NCI-H1092 (cell line): ENCODE results near the gene GPC6.
"Not testable (repeated sequence)": the region's sequence is repeated elsewhere in the genome, so short reads cannot be mapped to it uniquely, and the experiment has no call there.

Experiments used
- DNase-seq: peaks from one replicate; lab custom pipeline; 2025; lab: John Stamatoyannopoulos, UW

Gene GPC6

DNA sequence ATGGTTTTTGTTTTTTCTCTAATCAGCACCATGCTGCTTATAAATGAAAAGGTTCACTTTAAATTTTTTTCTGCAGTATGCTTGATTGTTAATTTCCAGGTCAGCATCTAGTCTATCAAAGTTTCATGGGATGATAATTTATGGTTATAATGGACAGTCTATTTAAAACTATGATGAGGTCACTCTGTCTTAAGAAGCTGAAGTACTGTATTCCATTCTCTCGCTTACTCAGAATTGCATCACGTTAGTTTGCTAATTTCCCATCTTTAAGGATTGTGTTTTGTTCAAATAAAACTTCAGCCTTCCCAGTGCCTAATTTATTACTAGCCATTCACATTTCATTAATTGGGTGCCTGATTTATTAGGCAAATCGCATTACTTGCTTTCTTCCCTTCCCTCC is 94.3 kb downstream of the GPC6 start:
- DNase-seq, result no peak

DNA sequence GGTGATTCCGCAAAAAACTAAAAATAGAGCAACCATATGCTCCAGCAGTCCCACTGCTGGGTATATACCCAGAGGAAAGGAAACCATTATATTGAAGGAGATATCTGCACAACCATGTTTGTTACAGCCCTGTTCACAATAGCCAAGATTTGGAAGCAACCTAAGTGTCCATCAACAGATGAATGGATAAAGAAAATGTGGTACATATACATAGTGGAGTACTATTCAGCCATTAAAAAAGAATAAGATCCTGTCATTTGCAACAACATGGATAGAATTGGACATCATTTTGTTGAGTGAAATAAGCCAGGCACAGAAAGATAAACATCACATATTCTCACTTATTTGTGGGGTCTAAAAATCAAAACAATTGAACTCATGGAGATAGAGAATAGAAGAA is 97.3 kb downstream of the GPC6 start:
- not testable (repeated sequence) for DNase-seq

DNA sequence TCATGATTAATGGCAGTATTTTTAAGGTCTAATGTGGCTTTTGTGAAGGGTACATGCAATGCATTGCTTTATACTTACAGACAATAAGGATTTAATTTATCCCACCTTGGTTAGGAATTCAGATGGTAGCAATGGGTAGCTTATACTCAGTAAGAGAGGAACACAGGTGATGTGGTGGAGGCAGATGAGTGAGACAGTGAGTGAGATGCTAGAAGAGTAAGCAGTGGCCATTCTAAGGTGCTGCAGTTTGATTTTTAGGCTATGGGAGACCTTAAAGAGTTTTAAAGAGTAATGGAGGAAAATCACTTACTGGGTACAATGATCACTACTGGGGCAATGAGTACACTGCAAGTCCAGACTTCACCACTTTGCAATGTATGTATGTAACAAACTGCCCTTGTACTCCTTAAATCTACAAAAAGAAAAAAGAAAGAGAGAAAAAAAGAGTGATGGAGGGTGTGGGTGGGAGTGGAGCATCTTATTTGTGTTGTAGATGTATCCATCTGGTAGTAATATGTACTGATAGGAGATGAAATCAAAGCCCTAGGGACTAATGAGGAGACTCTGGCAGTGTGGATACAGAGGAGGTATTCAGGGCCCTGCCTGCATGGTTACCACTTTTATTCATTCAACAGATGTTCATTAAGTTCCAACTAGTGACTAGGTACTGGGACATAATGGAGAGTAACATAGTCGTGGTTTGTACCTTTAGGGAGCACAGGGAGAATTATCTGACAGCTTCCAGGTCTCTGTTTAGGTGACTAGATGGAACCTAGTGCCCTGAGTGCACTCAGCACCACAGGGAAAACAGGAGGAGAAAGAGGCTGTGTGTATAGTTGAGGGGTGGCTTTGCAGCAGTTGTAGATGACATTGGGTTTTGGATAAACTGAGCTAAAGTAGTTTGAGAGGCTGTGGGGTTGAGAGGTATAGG is 99.0 kb downstream of the GPC6 start:
- no peak for DNase-seq

DNA sequence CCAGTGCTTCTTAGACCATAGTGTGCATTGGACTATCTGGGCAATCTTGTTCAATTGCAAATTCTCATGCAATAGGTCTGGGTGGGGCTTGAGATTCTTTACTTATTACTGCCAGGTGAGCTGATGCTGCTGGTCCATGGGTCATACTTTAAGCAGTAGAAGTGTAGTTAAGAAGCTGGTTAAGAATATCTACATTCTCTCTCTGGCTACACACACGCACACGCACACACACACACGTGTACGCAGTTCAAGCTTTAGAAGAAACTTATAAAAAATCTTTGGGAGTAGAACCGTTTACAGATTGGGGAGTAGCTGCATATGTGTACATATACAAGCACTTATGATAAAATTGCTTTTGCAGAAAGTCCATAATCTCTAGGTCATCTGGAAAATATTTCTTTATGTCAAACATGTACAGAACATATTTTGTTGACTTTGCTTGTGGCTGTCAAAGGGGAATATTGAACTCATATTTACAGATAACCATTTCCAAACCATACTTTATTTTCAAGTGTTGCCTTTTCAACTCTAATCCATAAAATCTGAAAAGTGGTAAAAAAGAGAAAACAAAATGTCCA is 99.7 kb downstream of the GPC6 start:
- DNase-seq, result no peak

DNA sequence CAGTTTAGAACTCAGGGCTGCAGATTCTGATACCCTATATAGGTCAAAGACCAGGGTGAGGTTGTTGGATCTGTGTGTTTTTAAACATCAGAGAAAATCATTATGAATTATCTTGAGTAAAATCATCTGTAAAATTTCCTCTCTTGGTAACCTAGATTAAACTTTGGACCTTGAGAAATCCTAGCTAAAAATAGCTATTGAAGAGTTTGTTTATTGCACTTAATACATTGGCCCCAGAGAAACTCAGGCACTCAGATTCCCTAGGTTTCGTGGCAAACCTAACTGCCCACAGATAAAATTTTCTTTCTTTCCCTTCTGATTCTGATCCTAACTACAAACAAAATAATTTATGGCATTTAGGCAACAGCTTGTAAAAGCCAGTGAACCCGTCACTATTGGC is 102.3 kb downstream of the GPC6 start:
- DNase-seq, result no peak

DNA sequence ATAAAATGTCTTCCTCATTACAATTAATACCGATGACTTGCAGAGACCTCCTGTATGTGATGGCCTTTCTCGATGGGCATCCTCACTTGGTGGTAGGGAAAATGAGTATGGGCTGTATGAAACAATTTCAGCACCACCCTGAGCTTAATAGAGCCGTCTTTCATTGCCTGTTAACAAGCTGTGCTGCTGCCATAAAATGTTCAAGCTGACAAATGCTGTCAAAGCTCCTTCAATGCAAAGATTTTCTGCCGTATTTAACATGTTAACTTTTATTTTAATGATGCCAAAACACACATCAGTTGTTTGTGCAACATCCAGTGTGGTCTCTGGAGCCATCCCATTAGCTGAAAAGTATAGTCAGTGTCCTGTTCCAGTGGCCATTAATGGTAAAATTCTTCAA is 110.1 kb downstream of the GPC6 start:
- no peak for DNase-seq

DNA sequence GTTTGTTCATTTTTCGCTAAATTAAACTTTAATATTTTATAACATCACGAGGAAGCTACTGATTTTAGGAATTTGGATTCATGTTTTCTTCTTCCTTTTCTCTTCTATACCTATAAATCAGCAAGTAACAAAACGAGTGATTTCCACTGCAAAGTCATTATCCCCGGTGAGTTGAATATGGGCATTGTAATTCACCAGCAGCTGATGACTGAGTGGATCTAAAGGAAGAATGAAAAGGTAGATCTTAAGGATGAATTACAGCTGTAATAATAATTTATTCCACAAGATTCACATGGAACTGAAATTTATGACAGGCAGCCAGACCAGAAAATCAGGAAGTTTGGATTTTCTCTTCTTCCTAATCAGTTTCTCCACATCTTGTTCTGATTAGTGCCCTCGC is 111.4 kb downstream of the GPC6 start:
- DNase-seq, result no peak

DNA sequence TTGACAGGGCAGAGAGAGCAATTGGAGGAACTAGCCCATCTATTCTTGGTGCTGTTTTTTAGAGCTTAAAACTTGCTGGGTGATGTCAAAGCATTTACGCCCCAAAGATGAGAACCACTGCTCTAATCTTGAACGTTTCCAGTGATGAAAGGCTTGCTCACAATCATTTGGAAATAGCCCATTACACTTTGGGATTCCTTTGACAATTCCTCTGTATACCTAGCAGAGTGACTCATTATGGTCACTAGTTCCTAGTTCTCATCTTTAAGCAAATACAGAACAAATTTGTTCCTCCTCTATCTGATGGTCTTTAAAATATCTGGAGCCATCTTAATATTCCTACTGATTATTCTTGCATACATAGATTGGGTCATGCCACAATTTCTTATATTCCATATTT is 112.3 kb downstream of the GPC6 start:
- no peak for DNase-seq

DNA sequence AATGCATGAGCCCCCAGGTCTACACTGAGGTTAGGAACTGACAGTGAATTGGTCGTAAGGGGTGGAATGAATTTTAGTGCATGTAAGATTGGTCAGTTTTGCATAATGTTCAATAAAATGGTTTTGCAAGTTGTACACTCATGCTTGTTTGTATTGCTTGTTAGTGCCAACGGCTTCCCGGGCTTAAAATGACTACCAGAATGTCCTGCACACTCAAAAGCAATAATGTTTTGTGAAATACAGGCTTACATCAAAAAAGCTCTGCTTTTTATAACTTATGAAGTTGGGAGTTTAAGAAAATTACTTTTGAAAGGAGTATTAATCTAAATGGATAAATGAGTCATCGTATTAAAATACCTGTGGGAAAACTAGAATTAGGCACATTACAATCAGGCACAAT is 112.9 kb downstream of the GPC6 start:
- DNase-seq, result no peak

DNA sequence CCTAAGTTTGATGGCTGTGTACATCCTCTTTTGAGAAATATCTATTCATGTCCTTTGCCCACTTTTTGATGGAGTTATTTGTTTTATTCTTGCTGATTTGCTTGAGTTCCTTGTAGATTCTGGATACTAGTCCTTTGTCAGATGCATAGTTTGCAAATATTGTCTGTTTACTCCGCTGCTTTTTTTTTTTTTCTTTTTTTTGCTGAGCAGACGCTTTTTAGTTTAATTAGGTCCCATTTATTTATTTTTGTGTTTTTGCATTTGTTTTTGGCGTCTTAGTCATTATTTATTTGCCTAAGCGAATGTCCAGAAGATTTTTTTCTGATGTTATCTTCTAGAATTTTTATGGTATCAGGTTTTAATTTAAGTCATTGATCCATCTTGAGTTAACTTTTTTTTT is 114.9 kb downstream of the GPC6 start:
- DNase-seq, result no peak

DNA sequence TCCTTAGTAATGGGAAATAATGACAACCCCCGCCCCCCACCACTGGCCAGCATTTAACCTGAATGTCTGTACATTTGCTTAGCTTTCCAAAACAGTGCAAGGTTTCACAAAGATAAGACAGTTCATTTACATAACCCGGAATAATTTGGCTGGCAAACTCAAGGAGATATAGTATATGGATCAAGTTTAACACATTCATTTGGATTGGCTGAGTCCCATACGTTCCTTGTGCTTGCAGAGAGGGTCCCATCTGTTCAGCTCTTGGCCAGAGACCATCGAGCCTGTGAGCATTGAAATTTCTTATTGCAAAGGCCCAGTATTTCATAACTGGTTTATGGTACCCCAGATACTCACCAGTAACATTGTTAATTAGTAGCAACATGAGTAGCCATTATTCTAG is 116.5 kb downstream of the GPC6 start:
- no peak for DNase-seq

DNA sequence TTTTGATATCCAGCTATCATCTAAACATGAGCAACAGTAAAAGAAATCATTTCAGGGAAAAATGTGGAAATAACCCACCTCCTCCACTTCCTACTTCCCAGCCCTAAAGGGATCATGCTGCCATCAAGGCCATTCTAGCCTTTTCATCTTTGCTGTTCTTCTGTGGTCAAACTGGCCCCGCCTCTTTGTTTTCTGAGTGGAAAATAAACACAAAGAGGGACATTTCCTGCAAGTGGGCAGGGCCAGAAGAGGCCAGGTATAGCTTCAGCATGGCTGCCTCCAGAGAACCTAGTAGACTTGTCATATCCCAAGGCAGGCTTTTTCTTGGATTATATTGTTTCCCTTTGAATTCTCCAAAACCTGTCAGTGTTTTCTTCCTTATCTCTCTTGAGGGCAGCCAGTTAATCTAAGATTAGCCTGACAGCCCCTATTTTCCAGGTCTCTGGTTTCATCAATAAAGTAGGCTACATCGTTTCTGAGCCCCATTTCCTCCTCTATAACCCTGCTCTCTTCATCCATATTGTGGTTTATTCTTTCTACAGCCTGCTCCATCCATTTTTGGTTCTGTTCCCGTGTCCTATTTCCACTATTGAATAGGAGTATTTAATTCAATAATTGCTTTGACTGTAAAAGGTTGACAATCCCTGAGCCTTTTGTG is 117.6 kb downstream of the GPC6 start:
- no peak for DNase-seq

DNA sequence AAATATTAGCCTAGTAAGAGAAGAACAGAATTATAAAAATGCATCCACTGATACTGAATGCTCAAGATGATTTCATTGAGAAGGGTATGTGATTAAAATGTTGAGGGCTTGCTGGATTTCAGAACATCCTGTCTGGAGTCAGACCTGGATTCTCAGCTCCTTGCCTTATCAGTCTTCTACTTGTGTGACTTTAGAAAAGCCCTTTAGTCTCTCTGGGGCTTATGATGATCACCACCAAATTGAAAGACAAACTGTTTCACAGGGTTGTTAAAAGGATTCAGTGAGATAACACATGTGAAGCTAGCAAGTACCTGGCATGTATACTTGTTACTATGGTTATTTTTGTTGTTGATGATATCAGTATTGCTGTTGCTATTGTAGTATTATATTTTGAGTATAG is 118.4 kb downstream of the GPC6 start:
- DNase-seq, result no peak

DNA sequence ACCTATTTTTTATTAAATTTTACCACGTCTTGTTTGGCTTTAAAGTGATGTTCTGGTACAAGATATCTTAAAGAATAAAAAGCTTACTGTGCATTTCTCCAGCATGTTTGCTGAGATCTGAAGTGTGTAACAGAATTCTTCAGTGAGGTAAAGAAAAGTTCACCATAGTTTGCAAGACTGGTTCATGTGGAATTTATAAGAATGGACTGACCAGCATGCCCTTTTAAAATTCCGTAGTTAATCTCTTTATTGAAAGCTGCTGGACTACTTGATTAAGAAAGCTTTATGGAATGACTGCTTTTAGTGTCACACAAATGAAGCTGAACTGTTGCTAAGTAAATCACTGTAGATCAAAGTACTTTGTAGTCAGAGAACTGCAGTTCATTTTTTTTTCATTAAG is 119.2 kb downstream of the GPC6 start:
- DNase-seq, result no peak

DNA sequence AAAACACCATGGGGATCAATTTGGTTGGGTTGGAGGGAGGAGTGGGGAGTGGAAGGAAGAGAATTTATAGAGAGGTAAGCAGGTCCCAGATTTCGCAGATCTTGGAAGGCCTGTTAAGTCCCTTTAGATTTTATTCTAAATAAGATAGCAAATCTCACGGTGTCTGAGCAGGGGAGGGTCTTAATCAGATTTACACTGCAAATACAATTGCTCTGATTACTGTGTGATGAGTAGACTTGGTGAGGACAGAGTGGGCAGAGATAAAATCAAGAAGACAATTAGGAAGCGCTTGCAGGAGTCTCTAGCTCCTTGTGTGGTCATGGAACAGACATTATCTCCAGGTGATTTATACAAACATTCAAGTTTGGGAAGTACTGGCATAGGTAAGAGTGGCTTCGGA is 126.0 kb downstream of the GPC6 start:
- DNase-seq, result no peak

DNA sequence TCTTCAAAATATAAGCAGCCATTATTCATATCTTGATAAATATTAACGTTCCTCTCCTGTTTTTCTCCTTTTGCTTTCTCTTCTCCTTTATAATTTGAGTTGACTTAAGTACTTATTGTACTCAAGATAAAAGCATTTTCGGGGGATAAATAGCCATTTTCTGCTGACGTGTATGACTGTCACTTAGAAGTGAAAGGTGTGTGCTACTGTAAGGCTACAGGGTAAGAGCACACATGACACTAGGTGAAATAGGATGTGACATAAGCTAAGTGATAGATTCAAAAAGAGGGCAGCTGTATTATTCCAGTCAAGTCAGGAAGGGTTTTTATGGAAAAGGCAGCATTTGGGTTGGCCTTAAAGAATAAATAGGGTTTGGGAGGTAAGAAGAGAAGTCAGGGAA is 128.5 kb downstream of the GPC6 start:
- no peak for DNase-seq

DNA sequence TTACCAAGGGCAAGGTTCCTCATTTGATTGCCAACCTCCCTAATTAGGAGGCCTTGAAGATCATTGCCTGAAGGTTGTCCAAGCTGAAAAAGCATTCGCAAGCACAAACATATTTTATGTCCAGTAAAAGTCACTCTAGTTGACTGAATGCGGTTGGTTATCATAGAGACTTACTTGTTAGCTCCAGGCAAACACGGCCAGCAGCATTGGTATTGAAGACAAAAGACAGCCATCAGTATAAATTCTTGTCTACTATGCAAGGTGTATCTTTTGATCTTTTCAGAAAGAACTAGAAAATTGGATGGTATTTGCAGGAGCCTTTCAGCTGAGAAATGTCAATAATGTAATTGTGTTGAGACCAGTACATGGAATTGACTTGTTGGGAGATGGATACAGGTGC is 129.9 kb downstream of the GPC6 start:
- no peak for DNase-seq

DNA sequence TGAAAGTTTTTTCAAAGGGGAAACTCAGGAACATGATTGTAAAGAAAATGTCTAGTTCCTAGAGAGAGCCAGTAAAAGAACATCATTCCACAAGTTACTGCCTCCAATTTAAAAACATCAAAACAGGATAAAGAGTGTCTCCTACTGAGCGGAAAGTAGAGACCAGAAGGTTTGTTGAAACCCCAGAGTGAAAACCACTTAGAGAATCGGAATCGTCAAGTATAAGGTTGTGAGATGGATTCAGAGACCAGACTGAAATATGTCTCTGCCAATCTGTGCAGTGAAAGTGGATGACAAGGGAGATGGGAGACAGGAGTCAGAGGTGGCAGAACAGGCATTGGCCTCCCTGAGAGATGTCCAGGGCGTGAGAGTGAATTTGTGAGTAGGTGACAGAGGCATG is 133.4 kb downstream of the GPC6 start:
- no peak for DNase-seq

DNA sequence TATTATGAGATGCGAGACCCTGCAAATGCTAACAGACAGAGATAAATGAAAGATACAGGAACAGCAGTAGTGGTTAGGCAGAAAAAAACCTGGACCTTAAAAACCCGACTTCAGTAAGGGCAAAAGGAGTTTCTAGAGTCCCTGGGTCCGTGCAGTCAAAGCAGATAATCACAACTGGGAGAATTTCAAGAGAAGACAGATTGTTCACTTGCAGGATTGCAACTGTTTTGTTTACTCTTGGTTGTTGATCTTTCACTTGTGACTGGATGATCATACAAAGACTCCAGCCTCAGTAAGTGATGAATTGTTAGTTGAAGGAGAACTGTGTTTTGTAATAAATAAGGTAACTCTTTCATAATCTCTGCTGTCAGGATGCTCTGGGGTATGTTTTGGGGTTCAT is 135.1 kb downstream of the GPC6 start:
- DNase-seq, result no peak

DNA sequence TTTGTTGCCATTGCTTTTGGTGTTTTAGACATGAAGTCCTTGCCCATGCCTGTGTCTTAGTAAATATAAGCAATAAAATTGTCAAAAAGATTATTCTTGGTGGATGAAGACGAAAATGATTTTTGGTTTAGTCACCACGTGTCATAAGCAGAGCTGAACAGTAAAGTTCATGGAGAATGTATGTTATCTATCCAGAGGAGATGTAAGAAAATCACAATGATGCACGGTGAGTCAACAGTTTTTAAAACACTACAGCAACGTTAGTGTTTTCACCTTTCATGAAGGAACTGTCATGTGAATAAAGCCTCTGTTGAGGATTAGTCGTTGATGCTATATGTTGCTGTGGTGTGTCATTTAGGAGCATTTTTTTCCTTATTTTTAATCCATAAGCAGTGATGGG is 137.6 kb downstream of the GPC6 start:
- DNase-seq, result no peak

DNA sequence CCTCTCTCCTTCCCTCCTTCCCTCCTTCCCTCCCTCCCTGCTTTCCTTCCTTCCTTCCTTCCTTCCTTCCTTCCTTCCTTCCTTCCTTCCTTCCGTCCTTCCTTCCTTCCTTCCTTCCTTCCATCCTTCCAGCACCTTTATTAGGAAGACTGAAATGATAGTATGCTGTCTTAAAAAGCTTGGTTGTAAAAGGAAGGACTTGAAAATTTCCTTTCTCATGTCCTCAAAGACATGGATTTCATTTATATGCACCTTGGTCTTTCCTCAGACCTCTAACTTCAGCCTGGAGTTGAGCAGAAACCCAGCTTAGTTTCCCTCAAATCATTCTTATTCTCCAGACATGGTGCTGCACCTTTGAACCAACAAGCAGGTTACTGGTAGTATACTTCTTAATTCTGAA is 141.7 kb downstream of the GPC6 start:
- DNase-seq, result no peak

DNA sequence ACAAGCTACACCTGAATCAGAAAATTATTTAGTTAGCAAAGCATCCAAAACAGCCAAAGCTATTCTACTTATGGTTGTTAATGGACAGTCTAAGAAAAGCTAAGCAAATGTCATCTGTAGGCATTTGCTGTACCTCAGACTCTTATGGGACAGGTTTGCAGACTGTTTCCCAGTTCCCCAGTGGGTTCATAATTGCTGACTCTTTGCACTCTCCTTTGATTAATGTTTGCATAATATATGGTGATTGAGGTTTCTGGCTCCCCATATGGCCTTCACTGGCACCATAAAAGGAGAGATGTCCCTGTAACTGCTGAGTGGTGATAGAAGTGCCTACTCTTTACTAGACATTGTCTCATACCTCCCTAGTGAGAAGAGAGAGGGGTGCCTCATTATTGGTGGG is 142.1 kb downstream of the GPC6 start:
- no peak for DNase-seq

DNA sequence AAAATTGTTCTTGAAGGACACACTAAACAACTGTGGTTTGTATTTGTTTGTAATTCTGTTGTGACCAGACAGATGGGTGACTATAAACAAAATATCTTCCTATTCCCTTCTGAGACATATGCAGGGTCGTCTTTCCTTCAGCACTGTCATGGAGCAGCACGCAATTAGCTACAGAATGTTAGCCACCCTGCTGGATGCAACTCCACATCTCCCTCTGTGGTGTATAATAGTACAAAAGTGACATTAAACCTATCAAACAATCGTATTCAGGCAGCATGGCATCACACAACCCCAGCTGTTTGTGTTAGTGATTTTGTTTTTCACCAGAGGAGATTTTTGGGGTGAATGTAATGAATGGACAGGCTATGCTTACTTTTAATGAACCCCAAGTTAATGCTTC is 146.2 kb downstream of the GPC6 start:
- DNase-seq, result no peak
